ENCODE results near the gene PRELID3B. TPM values are rescaled to one million over a fixed set of nuclear protein-coding genes. Genes with fewer than 3 reads are reported as not detected.
A peak's percentile ranks its signal among the peaks of the same experiment; 100 is the strongest.

PRELID3B gene
- total RNA-seq, 1 donor from 2014 or later, result 45.2 TPM

DNA sequence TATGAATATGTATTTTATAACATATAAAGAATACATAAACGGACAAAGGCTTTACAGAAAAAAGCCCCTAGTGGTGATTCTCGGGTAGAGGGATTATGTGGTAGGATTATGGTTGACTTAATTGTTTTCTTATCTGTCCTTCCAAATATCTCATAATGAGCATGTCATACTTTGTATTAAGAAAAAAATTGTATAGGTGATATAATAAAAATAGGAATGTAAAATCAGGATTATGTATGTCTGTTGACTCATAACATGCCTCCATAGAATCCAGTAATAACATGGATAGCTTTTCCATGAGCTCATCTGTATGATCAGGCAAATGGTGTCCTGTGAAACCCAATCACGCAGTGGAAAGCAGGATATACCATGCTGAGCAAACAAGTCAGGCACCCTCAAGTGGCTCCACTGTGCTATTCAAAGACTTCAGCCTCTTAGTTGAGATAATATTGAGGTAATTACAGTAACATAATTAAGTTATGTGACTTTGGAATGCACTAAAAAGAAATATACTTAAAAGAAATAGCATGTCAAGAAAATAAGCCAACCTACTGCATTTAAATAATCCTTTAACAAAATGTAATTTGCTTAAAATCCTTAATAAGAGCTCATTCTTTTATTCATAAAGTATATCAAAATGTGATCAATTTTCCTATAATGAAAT, 39.6 kb upstream of the PRELID3B start:
- Mint-ChIP-seq H3K4me3 (no peak overlapping the region), H3K27ac (no peak overlapping the region), H3K9me3 (no peaks in the 10 kb centered on the region), H3K4me1 (no peaks in the 10 kb centered on the region), H3K36me3 (no peaks in the 10 kb centered on the region), H3K27me3 (ENCODE audit: low read depth) (peaks cover 32% of the 10 kb centered on the region)
- no peak for DNase-seq (ENCODE audit: low spot score in 2 of 2, unreplicated experiment in 2 of 2)
- TF ChIP-seq, protein P1, sequence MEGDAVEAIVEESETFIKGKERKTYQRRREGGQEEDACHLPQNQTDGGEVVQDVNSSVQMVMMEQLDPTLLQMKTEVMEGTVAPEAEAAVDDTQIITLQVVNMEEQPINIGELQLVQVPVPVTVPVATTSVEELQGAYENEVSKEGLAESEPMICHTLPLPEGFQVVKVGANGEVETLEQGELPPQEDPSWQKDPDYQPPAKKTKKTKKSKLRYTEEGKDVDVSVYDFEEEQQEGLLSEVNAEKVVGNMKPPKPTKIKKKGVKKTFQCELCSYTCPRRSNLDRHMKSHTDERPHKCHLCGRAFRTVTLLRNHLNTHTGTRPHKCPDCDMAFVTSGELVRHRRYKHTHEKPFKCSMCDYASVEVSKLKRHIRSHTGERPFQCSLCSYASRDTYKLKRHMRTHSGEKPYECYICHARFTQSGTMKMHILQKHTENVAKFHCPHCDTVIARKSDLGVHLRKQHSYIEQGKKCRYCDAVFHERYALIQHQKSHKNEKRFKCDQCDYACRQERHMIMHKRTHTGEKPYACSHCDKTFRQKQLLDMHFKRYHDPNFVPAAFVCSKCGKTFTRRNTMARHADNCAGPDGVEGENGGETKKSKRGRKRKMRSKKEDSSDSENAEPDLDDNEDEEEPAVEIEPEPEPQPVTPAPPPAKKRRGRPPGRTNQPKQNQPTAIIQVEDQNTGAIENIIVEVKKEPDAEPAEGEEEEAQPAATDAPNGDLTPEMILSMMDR (IDR thresholded peaks at IDR 0.05; ENCODE audit: unreplicated experiment), result peak; percentile 57

DNA sequence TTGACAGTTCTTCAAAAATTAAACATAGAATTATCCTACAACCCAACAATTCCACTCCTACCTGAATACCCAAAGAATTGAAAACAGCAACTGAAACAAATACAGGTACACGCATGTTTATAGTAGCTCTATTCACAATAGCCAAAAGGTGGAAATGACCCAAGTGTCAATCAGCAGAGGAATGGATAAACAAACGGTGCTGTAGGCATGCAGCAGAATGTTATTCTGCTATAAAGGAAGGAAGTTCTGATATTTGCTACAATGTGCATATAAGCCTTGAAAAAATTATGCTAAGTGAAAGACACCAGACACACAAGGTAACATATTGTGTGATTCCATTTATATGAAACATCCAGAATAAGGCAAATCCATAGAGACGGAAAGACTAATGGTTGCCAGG, 38.5 kb upstream of the PRELID3B start:
- Mint-ChIP-seq H3K4me3 (no peak overlapping the region), H3K4me1 (no peaks in the 10 kb centered on the region), H3K27ac (no peak overlapping the region), H3K9me3 (no peaks in the 10 kb centered on the region), H3K36me3 (no peaks in the 10 kb centered on the region), H3K27me3 (ENCODE audit: low read depth) (peaks cover 39% of the 10 kb centered on the region)
- no peak for DNase-seq (ENCODE audit: low spot score in 2 of 2, unreplicated experiment in 2 of 2)
- TF ChIP-seq, protein P1 (IDR thresholded peaks at IDR 0.05; ENCODE audit: unreplicated experiment), result no peak

- TF ChIP-seq, protein P1 (IDR thresholded peaks at IDR 0.05; ENCODE audit: unreplicated experiment), result no peak
- Mint-ChIP-seq H3K9me3 (no peaks in the 10 kb centered on the region), H3K4me1 (no peaks in the 10 kb centered on the region), H3K27me3 (ENCODE audit: low read depth) (peaks cover 55% of the 10 kb centered on the region), H3K36me3 (no peaks in the 10 kb centered on the region), H3K27ac (no peak overlapping the region), H3K4me3 (no peak overlapping the region)
- no peak for DNase-seq (ENCODE audit: low spot score in 2 of 2, unreplicated experiment in 2 of 2)
These were observed 35.6 kb upstream of the PRELID3B start for GRCh38 chr20:59078231-59078630.

DNA sequence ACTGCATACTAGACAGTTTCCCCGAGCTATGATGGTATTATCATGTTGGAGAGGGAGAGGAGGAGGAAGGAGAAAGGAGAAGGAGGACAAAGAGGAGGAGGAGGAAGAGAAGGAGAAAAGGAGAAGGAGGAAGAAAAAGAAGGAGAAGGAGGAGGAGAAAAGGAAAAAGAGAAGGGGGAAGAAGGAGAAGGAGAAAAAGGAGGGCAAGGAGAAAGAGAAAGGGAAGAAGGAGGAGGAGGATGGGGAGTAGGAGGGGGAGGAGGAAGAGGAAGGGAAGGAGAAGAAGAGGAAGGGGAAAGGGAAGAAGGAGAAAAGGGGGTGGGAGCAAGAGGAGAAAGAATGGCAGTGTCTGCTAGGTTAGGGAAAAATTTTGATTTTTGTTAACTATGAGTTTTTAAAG, 35.1 kb upstream of the PRELID3B start:
- Mint-ChIP-seq H3K4me1 (no peaks in the 10 kb centered on the region), H3K27ac (no peak overlapping the region), H3K4me3 (no peak overlapping the region)

DNA sequence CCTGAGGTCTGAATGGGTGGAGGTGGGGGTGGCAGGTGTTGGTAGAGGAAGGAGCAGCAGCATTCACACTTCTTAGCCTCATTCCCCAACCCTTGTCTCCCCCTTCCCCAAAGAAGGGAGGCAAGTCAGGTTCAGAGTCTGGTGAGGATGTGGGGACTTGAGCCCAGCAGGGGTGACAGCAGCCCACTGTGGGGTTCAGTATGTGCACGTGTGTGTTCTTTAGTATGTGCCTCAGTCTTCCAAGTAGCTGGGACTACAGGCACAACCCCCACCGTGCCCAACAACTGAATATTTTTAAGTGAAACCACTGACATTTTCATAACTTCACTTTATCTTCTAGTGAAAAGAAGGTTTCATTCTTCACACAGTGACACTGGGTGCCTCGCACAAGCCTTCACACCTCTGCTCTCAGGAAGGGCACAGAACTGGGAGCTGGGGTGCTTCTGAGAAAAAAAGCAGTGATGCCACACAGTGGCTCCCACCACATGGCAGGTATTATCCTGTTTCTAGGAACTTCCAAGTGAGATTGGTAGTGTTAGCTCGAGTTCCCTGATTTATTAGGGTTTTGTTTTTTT, 33.4 kb upstream of the PRELID3B start:
- Mint-ChIP-seq H3K4me3 (no peak overlapping the region), H3K9me3 (no peaks in the 10 kb centered on the region), H3K4me1 (no peaks in the 10 kb centered on the region), H3K27ac (no peak overlapping the region), H3K27me3 (ENCODE audit: low read depth) (peaks cover 70% of the 10 kb centered on the region), H3K36me3 (no peaks in the 10 kb centered on the region)
- no peak for DNase-seq (ENCODE audit: low spot score in 2 of 2, unreplicated experiment in 2 of 2)
- TF ChIP-seq, protein P1 (IDR thresholded peaks at IDR 0.05; ENCODE audit: unreplicated experiment), result no peak

More for the DNA sequence above, 35.1 kb upstream of the PRELID3B start:
- Mint-ChIP-seq H3K27me3 (ENCODE audit: low read depth) (peaks cover 60% of the 10 kb centered on the region), H3K36me3 (no peaks in the 10 kb centered on the region), H3K9me3 (no peaks in the 10 kb centered on the region)
- DNase-seq (ENCODE audit: low spot score in 2 of 2, unreplicated experiment in 2 of 2), result no peak
- TF ChIP-seq, protein P1 (IDR thresholded peaks at IDR 0.05; ENCODE audit: unreplicated experiment), result no peak
